GM18520 (cell line): ENCODE data around the gene ETV6.
"Not testable (repeated sequence)": the region's sequence is repeated elsewhere in the genome, so short reads cannot be mapped to it uniquely, and the experiment has no call there.

Experiments
- ATAC-seq: cut with Tn5 transposase; IDR thresholded peaks from one replicate; pipeline ENCODE4 v1.9.1; 2021; ENCODE audit not compliant: unreplicated experiment

Gene ETV6

DNA sequence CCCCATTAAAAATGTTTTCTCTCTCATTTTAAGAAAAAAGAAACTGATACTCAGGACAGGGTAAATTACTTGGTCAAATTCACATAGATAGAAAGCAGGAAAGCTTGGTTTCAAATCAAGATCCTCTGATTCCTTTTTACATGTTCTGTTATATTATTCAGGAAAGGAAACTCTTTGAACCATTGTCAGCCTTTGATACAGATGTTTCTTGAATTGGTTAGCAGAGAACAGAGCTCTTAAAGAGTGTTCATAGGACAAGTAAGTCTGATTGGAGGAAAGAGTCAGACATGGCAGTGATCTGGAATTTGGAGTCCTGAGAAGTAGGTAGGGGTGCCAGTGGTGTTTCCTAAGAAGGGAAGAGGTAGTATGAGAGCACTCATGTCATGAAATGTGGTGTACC is 256.1 kb downstream of the ETV6 start:
- ATAC-seq = no peak

DNA sequence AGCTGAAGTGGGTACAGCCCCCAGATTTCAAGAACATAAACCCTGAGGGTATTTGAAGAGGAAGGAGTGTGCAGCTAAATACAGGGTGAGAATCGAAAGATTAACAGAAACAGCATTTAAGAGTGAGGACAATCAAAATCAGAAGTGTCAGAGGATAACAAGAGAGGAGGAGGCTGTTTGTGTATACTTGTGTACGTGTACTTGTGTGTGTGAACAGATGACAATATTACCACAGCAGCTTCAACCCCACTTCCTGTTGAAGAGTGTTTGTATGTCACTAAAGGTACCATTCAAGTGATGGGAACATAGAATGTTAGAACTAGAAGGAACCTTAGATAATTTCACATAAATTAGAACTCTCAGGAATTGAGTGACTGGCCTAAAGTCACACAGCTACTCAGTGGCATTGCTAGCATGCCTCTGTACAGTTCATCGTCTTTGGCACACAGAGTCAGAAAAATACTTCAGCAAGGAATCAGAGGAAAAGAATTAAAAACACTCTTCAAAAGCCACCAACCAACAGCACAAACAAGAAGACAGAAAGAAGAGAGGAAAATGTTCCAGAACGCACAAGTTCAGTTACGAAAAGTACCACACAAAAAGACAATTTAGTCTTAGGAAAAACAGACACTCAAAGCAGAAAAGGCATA is 256.9 kb downstream of the ETV6 start:
- ATAC-seq = no peak

DNA sequence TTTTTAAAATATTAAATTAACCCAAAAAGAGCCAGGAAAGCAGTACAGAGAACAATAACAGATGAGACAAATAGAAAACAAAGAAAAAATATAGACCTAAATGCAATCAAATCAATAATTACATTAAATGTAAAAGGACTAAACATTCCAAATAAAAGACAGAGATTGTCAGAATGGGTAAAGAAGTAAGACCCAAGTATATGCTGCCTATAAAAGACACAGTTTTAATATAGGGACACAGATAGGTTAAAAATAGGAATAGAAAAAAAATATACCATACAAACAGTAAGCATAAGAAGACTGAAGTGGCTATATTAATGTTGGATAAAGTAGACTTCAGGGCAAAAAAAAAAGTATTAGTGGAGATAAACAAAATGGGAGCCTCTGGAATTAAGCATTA is 258.2 kb downstream of the ETV6 start:
- ATAC-seq = no peak

DNA sequence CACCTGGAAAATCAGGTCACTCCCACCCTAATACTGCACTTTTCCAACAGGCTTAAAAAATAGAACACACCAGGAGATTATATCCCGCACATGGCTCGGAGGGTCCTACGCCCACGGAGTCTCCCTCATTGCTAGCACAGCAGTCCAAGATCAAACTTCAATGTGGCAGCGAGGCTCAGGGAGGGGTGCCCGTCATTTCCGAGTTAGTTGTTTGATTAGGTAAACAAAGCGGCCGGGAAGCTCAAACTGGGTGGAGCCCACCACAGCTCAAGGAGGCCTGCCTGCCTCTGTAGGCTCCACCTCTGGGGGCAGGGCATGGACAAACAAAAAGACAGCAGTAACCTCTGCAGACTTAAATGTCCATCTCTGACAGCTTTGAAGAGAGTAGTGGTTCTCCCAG is 259.9 kb downstream of the ETV6 start:
- not testable (repeated sequence) for ATAC-seq

DNA sequence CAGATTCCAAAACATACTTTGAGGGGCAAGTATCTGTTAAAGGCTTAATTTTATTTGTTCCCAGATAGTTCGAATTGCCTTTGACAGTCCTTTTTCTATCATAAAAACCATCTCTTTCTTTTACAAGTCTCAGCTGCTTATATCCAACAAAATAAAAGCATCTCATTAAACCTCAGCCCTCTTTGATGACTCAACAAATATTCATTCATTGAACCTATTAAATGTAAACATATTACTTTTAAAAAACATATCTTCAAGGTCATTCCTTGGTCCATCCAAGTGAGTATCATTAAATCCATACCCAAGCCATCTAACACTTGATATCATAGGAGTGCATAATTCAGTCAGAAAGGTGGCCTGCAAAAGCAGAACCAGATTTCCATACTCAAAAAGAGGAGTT is 266.6 kb downstream of the ETV6 start:
- no peak for ATAC-seq

DNA sequence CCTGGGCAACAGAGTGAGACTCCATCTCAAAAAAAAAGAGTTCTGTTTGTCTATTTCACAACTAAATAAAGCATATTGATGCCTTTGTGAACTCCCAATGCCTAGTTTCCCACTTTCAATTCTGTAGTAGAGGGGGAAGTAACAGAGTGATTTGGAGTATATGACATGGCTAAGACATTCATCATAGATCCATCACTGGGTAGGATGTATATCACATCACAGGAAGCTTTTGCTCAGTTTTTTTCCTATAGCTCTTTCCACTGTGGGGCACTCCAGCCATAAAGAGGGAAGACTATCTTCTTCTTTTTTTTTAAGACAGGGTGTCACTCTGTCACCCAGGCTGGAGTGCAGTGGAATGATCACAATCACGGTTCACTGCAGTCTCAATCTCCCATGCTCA is 267.3 kb downstream of the ETV6 start:
- no peak for ATAC-seq

DNA sequence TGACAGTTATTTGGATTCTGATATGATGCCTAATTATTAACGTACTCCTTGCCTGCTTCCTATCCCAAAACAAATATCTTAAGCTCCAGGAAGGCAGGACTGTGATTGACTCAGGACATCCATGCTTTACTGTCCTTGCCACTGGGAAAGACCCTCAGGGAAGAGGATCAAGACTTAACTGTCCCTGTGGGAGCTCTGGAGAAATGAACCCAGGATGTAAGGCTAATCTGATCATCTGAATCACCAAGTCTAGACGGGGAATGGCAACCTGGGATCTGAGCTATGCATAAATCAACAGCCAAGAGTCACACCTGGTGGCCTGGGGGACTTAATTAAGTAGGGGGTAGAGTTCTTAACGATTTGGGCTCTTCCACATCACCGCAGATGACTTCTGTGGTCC is 268.0 kb downstream of the ETV6 start:
- no peak for ATAC-seq

DNA sequence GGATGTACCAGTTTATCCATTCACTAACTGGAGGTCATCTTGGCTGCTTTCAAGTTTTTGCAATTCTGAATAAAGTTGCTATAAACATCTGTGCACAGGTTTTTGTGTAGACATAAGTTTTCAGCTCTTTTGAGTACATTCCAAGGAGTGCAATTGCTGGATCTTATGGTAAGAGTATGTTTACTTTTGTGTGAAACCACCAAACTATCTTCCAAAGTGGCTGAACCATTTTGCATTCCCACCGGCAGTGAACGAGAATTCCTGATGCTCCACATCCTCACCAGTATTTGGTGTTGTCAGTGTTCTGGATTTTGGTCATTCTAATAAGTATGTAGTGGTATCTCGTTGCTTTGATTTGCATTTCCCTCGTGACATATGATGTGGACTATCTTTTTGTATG is 270.8 kb downstream of the ETV6 start:
- ATAC-seq = no peak

DNA sequence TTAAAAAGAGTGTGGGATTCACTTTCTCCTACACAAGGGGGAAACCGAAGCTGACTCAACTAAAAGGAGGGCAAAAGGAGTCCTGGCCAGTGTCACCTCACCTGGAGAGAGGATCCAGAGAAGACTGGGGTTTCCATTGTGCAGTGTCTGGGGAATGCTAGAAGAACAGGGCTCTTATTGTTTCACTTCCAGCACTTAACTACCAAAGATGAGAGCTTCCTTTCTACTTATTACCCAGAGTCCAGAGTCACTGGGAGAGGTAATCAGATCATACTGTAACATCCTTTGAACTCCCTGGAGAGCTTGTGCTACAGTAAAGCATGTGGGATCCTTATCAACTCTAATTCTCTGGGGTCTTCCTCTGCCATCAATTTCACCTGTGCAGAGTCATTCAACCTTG is 272.9 kb downstream of the ETV6 start:
- no peak for ATAC-seq

DNA sequence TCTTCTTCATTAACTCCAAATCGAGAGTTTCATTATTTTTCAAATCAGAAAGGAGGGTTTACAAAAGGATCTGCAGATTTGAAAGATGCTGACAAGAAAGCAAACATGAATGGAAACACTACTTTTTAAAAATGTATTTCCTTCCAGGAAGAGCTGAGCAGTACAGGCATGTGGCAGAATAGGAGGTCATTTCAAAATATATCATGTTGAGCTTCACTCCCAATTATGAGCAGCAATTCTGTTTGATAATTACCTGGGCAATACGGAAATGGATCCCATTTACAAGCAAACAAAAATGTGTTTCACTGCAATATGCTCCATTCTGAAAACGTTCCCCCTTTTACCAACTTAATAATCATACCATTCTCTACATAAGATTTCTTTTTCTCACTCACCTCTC is 273.6 kb downstream of the ETV6 start:
- no peak for ATAC-seq

DNA sequence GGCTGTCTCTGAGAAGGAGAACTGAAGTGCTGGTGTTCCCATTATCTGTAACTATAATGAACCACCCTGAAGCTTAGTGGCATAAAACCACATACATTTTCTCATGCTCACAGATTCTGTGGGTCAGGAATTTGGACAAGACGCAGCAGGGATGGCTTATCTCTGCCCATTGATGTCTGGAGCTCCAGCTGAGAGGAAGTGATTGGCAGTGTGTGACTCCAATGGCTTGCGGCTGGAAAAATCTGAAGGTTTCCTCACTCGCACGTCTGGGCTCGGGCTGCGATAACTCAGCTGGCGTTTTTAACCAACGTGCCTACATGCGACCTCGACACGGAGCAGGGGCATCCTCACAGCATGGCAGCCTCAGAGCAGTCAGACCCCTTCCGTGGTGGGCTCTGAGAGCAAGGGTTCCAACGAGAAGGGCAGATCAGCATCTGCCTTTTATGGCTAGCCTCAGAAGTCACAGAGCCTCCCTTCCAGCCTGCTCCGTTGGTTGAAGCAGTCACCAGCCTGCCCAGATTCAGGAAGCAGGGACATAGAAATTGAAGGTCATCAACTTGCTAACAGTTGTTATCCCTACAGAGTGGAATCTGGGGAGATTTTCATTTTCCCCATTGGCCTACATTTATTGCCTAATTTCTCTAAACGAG is 277.9 kb downstream of the ETV6 start:
- no peak for ATAC-seq

DNA sequence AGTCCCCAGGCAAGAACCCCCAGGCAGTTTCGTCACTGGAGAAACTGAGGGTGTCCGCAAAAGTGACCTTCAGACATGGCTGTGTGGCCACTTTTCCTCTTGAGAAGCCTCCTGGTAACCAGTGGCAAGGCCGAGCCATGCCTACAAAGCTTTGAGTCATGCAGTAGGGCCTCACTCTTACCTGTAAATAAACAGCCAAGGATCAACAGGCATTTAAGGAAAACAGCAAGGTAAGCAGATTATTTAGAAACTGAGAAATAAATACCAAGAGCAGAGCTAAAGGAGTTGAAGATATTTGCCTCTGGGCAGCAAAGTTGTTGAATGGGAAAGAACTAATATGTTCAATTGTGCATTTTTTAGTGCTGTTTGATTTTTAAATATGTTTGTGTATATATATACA is 280.2 kb downstream of the ETV6 start:
- ATAC-seq = no peak

DNA sequence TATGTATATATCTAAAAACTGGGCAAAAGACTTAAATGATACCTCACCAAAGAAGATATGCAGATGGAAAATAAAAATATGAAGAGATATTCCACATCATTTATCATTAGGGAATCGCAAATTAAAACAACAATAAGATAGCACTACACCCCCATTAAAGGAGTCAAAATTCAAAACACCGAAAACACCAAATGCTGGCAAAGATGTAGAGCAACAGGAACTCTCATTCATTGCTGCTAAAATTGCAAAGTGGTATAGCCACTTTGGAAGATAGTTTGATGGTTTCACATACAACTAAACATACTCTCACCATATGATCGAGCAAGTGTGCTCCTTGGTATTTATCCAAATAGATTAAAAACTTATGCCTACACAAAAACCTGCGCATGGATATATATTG is 289.7 kb downstream of the ETV6 start:
- ATAC-seq = no peak

DNA sequence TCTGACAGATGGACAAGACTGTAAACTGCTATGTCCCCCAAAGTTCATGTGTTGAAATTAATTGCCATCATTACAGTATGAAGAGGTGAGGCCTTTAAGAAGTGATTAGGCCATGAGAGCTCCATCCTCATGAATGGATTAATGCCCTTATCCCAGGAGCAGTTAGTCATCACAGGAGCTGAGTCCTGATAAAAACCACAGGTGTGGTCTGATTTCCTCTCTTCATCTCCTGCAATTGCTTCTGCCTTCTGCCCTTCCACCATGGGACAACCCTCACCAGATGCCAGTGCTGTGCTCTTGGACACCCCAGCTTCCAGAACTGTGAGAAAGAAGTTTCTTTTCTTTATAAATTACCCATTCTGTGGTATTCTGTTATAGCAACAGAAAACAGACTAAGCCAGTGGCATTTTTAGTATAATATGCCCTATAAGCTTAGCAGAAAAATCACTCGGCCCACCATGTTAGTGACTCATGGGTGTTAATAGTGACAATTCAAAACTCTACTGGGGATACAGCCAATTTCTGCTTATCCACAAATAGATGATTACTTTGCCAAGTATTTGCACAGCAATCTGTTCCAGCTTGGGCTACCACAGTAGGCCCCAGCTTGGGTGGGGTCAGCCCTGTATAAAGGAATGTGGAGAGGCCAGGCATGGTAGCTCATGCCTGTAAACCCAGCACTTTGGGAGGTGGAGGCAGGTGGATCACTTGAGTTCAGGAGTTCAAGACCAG is 292.3 kb downstream of the ETV6 start:
- no peak for ATAC-seq

DNA sequence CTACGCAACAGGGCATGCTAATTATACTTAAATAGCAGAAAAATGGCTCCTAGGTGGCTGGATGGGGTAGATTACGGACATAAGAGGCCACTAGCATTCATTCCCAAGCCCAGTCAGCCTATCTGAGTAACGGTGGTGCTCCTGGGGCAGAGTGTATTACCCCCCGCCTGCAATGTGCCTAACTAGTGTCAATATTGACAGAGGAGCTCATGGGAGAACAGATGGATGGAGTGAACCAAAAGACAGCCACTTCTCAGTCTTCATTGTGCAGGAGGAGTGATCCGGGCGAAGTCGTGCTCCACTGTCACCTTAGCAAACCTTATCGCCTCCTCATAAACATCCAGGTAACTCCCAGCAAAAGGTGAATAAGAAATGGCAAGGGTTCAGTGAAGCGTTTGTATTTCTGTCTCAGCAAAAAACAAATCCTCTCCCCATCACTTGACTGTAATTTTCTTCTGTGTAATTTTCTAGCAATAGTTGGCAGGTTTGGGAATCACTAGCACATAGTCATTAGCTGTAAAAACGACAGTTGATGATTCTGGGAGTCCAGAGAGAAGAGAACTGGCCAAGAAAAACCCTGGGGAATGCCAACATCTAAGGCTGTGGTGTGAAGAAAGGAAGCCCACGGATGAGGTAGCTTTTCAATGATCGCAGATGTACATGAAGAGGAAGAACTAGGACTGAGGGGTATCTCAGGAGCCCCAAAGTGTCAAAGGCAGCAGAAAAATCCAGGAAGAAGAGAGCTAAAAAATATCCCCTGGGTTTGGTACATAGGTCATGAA is 294.6 kb downstream of the ETV6 start:
- ATAC-seq = no peak
